ENCODE data around the gene GRID1. TPM values are rescaled to one million over a fixed set of nuclear protein-coding genes. Genes with fewer than 3 reads are reported as not detected.

GRID1 gene
- total RNA-seq, 1 donor from 2014 or later = 0.60 TPM

DNA sequence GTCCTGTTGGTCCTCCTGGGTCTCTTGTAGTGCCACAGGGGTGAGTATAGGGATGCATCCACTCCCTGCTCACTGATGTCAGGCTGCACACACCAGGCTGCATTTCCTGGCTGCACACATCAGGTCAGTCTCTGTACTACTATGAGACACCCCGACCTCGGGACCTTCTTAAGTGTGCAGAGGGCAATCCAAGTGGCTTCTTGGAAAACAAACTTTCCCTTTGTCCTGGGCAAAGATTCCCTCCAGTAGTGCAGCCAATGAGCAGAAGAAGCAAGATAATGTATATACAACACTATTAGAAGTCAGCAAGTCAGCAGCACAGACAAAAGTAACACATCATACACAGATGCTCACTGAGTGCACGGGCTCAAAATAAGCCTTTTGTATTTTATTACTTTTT lies 493.5 kb downstream of the GRID1 start:
- Mint-ChIP-seq H3K36me3 (ENCODE audit: low read depth) (peaks cover 2% of the 10 kb centered on the region), H3K9me3 (ENCODE audit: low read depth) (peaks cover 10% of the 10 kb centered on the region), H3K4me1 (ENCODE audit: low read depth) (no peaks in the 10 kb centered on the region), H3K27me3 (ENCODE audit: low read depth) (peaks cover 2% of the 10 kb centered on the region), H3K27ac (ENCODE audit: unreplicated experiment) (no peak overlapping the region), H3K4me3 (ENCODE audit: unreplicated experiment) (no peak overlapping the region)
- TF ChIP-seq, protein P1, sequence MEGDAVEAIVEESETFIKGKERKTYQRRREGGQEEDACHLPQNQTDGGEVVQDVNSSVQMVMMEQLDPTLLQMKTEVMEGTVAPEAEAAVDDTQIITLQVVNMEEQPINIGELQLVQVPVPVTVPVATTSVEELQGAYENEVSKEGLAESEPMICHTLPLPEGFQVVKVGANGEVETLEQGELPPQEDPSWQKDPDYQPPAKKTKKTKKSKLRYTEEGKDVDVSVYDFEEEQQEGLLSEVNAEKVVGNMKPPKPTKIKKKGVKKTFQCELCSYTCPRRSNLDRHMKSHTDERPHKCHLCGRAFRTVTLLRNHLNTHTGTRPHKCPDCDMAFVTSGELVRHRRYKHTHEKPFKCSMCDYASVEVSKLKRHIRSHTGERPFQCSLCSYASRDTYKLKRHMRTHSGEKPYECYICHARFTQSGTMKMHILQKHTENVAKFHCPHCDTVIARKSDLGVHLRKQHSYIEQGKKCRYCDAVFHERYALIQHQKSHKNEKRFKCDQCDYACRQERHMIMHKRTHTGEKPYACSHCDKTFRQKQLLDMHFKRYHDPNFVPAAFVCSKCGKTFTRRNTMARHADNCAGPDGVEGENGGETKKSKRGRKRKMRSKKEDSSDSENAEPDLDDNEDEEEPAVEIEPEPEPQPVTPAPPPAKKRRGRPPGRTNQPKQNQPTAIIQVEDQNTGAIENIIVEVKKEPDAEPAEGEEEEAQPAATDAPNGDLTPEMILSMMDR (IDR thresholded peaks at IDR 0.05) = no peak
- no peak for DNase-seq (ENCODE audit: low spot score)

DNA sequence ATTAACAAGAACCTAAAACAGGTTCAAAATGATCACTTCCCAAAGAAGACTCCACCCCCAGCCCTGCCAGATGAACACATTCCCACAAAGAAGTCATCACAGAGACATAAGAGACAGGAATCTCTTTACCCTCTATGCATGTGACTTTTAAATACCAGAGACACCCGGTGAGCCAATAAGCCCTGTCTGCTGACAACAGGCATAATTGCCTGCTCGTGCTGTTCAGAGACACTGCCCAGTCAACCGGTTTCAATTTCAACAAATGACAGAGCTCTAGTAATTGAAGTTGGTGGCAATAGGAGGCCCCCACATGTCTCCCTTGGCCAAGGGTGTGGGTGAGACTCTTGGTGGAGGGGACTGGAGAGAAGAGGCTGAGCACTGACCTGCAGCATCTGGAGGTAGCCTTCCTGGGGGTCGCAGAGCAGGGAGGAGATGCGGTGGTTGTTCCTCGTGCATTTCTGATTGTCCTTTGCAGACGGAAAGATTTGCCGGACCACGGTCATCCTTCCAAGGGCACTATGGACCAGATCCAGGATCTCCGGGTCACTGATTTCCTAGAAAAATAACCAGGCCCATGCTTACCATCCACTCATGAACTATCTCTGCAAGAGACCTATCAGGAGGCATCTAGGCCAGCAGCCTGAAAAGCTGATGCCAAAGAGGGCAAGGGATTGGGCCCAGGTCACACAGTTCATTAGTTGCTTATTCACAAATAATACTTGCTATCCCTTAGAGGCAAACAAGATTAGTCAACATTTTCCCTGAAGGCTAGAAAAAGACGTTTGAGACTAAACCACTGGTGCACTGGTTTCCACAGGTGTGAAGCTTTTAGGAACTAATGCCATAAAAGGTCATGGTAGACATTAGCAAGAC lies 497.7 kb downstream of the GRID1 start:
- Mint-ChIP-seq H3K4me1 (ENCODE audit: low read depth) (peaks cover 6% of the 10 kb centered on the region), H3K27ac (ENCODE audit: unreplicated experiment) (no peak overlapping the region), H3K4me3 (ENCODE audit: unreplicated experiment) (no peak overlapping the region), H3K9me3 (ENCODE audit: low read depth) (no peaks in the 10 kb centered on the region), H3K36me3 (ENCODE audit: low read depth) (no peaks in the 10 kb centered on the region), H3K27me3 (ENCODE audit: low read depth) (no peaks in the 10 kb centered on the region)
- TF ChIP-seq, protein P1 (IDR thresholded peaks at IDR 0.05) = no peak
- DNase-seq (ENCODE audit: low spot score) = no peak

DNA sequence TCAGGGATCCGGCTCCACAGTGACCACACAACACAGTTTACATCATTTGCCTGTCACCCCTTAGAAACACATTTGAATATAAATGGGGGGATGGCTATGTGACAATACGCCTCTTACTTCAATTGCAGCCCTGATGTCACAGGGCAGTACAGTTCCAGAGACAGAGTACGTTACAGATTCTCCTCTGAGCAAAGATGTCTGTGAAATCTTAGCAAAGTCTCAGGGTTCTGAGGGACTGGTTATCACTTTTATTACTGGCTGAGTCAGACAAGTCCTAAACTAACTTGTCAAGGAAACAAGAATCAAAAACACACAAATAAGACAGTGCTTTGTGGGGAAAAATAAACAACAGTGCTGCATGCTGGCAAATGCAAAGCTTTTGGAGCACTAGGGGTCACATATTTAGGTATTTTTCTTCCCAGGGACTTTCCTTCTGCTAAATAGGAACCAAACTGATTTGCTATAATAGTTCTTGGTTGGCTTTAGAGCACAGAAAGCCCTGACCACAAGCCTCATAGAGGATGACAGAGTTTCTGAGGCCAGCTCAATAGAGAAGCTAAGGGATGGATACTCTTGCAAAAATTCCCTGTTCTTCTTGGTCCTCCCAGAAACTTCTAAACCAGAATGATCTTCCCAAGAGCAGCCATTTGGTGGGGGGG lies 501.6 kb downstream of the GRID1 start:
- H3K9me3 Mint-ChIP-seq (ENCODE audit: low read depth) = no peaks in the 10 kb centered on the region
- H3K27ac Mint-ChIP-seq (ENCODE audit: unreplicated experiment) = no peak overlapping the region
- DNase-seq (ENCODE audit: low spot score) = no peak
- TF ChIP-seq, protein P1 (IDR thresholded peaks at IDR 0.05) = no peak
- no peaks in the 10 kb centered on the region for H3K27me3 Mint-ChIP-seq (ENCODE audit: low read depth)
- H3K4me1 Mint-ChIP-seq (ENCODE audit: low read depth) = peaks cover 15% of the 10 kb centered on the region
- no peaks in the 10 kb centered on the region for H3K36me3 Mint-ChIP-seq (ENCODE audit: low read depth)
- H3K4me3 Mint-ChIP-seq (ENCODE audit: unreplicated experiment) = no peak overlapping the region

DNA sequence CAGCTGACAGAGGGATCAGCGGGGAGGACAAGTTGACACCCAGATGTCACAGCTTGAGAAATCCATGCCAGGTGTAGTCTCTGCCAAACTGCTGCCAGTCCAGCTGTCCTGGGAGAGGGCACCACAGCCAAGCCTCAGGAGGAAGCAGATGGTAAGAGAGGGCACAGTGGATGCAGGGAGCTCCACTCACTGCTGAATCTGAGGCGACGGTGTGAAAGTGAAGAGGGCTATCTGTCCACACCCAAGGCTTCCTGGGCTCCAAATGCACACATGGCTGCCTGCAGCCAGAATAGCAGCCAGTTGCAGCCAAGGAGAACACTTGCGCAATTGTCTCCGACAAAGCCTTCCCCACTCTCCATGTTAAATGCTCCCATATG lies 502.4 kb downstream of the GRID1 start:
- no peak for DNase-seq (ENCODE audit: low spot score)
- peaks cover 15% of the 10 kb centered on the region for H3K4me1 Mint-ChIP-seq (ENCODE audit: low read depth)
- TF ChIP-seq, protein P1 (IDR thresholded peaks at IDR 0.05) = no peak
- H3K27ac Mint-ChIP-seq (ENCODE audit: unreplicated experiment) = no peak overlapping the region
- H3K36me3 Mint-ChIP-seq (ENCODE audit: low read depth) = no peaks in the 10 kb centered on the region
- H3K4me3 Mint-ChIP-seq (ENCODE audit: unreplicated experiment) = no peak overlapping the region
- no peaks in the 10 kb centered on the region for H3K27me3 Mint-ChIP-seq (ENCODE audit: low read depth)
- peaks cover under 1% of the 10 kb centered on the region for H3K9me3 Mint-ChIP-seq (ENCODE audit: low read depth)

DNA sequence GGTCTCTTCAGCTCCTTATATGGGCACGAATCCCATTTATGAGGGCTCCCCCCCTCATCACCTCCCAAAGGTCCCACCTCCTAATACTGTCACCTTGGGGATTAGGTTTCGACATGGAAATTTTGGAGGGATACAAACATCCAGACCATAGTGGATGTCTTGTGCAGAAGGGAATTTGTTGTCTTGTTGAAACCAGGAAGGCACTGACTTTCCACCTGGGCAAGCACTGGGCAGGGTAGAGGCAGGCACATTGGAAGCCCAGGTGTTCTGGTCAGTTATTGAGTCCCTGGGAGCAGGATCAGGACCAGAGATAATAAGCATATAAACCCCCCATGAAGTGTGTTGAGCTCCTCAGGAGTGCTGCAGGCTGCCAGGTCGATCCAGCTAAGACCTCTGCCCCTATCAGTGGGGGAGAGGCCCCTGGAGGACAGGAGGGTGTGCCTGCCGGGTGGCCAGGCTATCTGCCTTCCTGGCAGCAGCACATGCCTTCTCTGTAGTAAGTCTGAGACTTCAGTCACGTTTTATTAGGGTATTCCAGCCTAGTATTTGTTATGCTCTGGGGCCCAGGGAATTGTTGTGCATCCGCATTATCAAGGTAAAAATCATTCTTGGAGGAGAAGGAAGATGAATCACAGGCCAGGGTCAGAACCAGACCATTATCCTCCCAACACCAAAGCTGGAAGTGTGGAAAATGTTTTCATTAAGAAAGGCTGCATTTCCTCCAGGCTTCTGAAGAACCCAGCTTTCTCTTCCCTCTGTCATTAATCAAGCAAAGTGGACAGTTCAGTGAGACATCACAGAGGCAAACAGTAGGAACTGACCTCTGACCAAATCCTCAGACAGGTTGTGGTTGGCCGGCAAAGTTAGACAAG lies 503.1 kb downstream of the GRID1 start:
- Mint-ChIP-seq H3K4me3 (ENCODE audit: unreplicated experiment) (no peak overlapping the region), H3K27me3 (ENCODE audit: low read depth) (no peaks in the 10 kb centered on the region), H3K27ac (ENCODE audit: unreplicated experiment) (no peak overlapping the region), H3K36me3 (ENCODE audit: low read depth) (no peaks in the 10 kb centered on the region), H3K4me1 (ENCODE audit: low read depth) (peaks cover 15% of the 10 kb centered on the region), H3K9me3 (ENCODE audit: low read depth) (peaks cover 5% of the 10 kb centered on the region)
- no peak for DNase-seq (ENCODE audit: low spot score)
- TF ChIP-seq, protein P1 (IDR thresholded peaks at IDR 0.05) = no peak
